GM12892 (cell line): ENCODE results near the gene GAB2.

ENCODE experiments used
- POLR2A ChIP-seq: IDR thresholded peaks from 2 replicates; pipeline ENCODE4 v1.6.1; 2011; ENCODE audit warnings: low read depth, low read length, control low read depth
- POLR2AphosphoS5 ChIP-seq: IDR thresholded peaks from 2 replicates; pipeline ENCODE4 v1.6.1; 2011; ENCODE audit warnings: low read depth, low read length, control low read depth

DNA sequence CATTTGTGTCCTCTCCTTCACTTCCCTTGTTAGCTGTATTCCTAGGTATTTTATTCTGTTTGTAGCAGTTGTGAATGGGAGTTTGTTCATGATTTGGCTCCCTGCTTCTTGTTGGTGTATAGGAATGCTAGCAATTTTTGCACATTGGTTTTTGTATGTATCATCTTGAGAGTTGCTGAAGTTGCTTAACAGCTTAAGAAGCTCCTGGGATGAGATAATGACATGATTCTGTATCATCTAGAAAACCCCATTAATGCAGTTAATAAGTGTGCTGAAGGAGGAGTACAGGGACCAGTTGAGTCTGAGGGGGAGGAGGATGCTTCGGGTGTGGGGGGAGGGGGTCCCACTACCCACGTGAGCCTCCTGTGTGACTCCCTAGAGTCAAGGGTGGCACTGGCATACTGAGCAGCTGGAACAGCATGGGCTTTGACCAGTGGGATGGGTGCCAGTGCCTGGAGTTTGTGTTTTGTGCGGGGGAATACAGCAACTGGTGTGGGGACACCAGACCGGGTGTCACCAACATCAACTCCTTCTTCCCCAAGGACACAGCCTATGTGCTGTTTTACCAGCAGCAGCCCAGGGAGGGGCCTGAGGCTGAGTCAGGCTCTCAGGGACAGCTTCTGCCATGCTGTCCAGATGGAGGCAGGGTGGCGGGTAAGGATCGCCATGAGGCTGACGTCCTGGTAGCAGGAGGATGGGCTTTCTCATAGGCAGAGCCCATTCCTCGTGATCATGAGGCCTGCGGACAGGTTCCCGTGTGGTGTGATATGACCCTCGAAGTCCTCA is 204.8 kb downstream of the GAB2 start:
- TF ChIP-seq POLR2AphosphoS5 (no peak), POLR2A (no peak)
